HG03432 (cell line): ENCODE measurements around the gene SLC5A10.
"Not testable (repeated sequence)": the region's sequence is repeated elsewhere in the genome, so short reads cannot be mapped to it uniquely, and the experiment has no call there.

ENCODE experiments used
- ATAC-seq: cut with Tn5 transposase; IDR thresholded peaks from one replicate; pipeline ENCODE4 v1.9.1; 2021; ENCODE audit warnings: mild to moderate bottlenecking, moderate library complexity; ENCODE audit not compliant: unreplicated experiment

Gene SLC5A10

DNA sequence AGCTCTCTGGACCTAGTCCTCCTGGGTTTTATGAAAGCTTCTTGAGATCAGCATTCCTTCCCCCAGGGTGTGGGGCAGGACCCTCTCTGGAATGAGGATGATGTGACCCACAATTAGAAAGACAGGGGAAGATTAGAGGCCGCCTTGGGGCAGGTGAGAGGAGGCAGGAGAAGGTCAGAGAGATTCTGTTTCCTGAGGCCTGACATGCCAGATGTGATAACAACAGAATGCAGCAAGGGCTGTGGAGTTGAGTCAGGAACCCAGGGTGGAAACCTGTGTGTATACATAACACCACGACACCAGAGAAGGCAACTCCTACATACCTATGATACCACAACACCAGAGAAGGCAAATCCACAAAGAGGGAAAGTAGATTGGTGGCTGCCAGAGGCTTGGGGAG lies 5.4 kb upstream of the SLC5A10 start:
- ATAC-seq: no peak

DNA sequence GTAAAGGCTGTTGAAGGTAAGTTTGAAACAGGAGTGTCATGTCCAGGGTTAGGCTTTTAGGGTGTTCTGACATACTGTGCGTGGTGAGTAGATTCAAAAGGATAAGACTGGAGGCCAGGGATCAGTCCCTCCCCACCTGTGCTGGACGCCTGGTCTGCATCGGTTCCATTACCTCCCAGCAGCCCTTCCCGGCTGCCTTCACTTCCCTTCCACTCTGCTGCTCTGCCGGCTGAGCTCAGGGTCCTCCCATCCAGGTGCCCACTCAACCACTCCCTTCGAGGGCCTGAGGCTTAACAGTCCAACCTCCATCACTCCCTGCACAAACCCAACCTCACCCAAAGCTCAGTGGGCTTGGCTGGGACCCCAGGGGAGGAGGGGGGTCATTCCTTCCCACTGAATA lies 4.1 kb upstream of the SLC5A10 start:
- ATAC-seq: no peak

DNA sequence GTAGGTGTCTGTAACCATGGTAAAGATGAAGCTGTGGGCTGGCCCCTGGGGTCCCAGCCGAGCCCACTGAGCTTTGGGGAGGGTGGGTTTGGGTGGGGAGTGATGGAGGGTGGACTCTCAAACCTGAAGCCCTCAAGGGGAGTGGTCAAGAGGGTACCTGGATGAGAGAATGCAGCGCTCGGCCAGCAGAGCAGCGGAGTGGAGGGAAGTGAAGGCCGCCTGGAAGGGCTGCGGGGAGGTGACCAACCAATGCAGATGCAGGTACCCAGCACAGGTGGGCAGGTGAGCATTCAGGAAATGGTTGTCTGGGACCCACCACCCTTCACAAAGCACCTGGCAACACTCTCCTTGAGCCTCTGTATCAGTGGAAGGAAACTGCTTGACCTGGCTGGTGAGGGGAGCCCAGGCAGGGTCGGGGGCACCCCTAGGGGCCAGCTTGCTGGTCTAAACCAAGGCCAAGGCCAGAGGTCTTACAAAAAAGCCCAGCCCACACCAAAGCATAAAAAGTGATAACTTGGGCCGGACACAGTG lies 3.4 kb upstream of the SLC5A10 start:
- ATAC-seq: no peak

DNA sequence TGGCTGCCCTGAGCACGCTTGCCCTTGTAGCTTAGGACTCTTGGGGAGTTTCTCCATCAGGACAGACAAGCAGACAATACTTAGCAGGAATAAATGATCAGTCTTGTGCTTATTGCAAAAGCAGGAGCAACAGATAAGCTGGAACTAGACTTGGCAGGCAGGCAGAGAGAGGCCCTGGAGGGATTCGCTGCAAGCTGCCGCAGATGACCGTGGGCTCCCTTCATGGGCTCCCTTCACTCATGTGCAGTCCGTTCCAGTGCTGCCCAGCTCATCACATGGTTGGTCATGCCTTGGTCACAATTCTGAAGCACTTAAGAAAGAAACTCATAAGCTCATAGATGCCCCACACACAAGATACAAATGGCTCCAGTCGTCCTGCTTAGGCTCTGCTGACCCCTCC lies 2.4 kb upstream of the SLC5A10 start:
- ATAC-seq: no peak

DNA sequence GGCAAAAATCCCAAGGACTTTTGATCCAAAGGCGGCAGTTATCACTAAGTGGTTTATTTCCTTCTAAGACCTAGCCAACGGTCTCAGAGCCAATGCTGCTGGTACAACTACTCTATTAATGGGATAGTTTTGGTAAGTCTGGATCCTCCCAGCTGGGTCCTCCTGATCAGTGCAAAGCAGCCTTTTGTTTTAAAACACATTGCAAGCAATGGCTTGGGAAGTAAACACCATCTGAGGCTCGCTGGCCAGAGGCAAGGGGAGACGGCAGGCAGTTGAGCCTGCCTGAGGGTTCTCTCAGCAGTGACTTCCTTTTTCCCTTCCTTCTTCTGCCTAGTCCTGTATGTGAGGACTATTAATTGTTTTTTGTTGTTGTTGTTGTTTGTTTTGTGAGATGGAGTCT lies 1.6 kb upstream of the SLC5A10 start:
- ATAC-seq: no peak

DNA sequence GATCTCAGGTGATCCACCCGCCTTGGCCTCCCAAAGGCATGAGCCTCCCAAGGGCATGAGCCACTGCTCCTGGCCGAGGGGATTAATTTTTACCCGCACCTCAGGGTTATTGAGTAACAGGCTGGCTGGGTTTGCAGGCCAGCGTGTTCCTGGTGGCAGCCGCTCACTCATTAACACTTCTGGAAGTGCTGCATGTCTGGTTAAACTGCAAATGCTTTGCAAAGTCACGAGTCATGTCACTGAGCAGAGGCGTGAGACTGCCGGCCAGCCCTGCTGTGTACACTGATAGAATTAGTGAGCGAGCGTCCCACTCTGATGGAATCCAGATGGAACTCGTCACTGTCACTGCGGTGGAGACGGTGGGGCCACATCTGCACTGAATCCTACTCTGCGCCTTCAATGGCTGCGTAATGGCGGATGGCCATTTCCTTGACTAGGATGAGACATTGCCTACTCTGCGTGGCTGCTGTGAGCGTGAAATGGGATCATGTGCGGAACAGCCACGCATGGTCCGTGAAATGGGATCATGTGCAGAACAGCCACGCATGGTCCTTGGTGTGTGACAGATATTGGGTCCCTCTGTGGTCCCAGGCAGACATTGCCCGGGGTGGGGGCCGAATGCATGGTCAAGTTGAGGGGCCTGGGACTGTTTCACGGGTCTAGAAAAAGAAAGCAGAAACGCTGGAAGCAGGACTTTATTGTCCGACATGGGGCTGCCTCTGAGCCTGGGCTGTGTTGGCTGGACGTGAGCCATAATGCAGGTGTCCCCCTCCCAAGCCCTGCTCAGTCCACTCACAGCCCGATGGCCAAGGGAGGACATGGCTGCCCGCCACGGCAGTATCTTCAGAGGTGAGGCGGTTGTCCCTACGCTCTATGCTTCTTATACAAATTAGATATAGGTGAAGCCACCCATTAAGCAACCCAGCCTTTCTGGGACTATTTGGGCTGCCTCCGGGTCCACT lies 740 bp upstream of the SLC5A10 start:
- no peak for ATAC-seq

DNA sequence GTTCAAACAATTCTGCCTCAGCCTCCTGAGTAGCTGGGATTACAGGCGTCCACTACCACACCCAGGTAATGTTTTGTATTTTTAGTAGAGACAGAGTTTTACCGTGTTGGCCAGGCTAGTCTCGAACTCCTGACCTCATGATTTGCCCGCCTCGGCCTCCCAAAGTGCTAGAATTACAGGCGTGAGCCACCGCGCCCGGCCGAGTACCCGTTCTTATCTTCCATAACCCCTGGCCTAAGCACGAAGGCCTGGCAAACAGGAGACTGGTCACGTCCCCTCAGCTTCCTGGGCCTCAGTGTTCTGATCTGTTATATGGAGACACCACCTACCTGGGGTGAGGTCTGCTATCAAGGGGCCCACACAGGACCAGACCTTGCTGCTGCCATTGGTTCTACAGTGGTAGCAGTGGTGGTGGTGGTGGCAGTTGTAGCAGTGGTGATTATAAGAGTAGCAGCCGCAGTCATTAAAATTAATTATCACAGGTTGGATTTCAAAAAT lies 1.3 kb downstream of the SLC5A10 start:
- ATAC-seq: no peak

DNA sequence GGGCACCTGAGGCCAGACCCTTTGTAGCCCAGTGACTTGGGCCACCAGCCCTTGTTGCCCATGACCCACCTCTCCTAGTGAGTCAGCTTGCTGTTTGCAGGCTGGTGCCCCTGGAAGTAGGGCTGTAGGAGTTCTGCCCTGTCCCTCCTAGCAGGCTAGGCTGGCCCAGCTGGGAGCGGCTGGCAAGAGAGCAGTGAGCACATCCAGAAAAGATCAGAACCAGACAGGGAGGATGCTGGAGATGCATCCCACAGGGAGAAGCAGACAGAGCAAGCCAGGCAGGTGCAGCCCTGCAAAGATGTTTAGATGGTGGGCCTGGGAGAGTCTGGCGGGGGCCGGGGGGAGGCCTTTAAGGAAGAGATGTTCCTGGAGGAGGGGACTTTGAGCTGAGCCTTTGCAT lies 2.4 kb downstream of the SLC5A10 start:
- no peak for ATAC-seq

DNA sequence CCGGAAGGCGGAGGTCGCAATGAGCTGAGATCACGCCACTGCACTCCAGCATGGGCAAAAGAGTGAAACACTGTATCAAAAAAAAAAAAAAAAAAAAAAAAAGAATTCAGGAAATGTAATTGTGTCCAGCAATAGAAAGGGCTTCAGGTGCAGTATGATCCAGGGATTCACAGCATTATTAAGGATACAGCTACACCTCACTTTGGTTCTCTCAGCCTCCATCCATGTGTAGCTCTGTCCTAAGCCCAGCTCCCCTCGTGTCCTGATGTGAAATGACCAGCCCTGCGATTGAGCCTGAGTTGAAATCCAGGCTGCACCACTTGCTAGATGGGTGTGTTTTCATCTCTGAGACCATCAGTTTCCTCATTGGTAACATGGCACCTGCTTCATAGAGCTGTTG lies 3.0 kb downstream of the SLC5A10 start:
- no peak for ATAC-seq

DNA sequence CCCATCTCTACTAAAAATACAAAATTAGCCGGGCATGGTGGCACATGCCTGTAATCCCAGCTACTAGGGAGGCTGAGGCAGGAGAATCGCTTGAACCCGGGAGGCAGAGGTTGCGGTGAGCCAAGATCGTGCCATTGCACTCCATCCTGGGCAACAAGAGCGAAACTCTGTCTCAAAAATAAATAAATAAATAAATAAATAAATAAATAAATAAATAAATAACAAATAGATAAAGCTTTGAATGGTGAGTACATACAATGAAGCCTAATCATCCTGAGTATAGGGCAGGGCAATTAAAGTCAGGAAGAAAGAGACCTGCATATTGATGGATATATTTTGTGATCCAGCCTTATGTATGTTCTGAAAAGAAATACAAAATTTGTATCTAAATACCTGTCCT lies 4.1 kb downstream of the SLC5A10 start:
- ATAC-seq: not testable (repeated sequence)

DNA sequence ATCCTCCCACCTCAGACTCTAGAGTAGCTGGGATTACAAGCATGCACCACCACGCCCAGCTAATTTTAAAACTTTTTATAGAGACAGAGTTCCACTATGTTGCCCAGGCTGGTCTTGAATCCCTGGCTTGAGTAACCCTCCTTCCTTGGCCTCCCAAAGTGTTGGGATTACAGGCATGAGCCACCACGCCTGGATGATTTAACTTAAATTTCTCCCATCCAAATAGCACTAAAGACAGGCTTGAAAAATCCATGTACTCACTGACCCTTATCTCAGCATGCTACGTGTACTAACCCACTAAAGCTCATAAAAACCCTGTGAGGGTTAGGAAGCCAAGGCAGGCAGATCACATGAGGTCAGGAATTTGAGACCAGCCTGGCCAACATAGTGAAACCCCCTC lies 4.6 kb downstream of the SLC5A10 start:
- no peak for ATAC-seq

DNA sequence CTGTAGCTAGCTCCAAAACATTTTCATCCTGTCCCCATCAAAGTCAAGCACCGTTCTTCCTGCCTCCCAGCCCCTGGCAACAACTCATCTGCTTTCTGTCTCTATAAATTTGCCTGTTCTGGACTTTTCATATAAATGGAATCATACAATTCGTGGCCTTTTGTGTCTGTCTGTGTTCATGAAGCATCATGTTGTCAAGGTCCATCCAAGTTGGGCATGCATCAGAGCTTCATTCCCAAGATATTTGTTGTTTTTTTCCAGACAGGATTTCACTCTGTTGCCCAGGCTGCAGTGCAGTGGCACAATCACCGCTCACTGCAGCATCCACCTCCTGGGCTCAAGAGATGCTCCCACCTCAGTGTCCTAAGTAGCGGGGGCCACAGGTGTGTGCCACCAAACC lies 5.9 kb downstream of the SLC5A10 start:
- no peak for ATAC-seq

DNA sequence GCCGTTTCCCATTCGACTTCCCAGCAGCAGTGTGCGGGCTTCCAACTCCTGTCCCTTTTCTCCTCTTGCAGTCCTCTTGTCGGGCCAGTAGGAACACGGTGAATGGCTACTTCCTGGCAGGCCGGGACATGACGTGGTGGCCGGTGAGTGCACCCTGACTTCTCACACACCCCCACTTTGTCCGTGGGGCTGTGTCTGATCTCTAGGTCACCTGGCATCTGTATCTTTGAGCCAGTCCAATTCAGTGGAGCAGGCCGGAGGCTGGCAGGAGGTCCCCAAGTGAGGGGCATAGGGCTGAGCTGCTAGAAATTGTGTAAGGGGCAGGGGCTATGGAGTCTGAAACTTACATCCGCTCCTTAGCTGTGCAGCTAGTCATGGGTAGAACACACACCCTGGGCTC lies 6.6 kb downstream of the SLC5A10 start:
- no peak for ATAC-seq

DNA sequence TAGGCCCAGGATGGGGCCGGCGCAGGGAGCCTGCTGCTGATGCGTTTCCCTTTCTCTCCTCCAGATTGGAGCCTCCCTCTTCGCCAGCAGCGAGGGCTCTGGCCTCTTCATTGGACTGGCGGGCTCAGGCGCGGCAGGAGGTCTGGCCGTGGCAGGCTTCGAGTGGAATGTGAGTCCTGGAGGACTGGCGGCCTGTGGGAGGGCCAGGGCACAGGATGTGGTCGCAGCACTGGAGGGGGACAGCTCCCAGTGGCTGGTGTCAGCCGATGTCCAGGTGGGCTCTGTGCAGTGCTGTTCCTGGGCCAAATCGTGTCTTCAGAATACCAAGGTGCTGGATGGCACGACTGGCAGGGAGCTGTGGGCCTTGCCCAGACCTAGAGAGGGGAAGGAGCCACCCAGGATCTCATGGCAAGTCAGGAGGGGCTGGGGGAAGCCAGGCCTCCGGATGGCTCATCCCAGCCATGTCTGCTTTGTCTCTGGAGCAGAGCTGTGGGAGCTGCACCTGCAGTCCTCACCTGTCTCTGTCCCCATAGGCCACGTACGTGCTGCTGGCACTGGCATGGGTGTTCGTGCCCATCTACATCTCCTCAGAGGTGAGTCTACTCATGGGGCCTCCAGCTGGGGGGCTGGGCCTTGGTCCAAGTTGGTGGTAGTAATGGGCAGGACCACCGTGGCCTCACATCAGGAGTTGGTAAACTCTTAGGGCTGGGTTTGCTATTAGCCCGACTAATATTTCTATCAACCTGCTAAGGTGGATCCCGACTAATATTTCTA lies 7.3 kb downstream of the SLC5A10 start:
- ATAC-seq: no peak

DNA sequence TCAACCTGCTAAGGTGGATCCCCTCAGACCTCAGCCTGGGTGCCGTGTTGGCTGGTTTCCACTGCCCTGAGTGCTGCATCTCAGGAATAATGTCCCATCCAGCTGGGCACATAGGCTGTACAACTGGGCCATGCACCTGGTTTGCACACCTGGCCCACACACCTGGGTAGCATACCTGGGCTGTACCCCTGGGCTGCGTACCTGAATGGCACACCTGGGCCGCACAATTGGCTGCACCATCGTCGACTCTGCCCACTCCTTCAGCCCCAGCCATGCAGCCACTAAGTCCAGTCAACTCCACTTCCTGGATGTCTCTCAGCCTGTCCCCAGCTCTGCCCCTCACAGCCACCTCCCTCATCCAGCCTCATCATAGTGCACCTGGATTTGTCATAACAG lies 7.9 kb downstream of the SLC5A10 start:
- no peak for ATAC-seq

DNA sequence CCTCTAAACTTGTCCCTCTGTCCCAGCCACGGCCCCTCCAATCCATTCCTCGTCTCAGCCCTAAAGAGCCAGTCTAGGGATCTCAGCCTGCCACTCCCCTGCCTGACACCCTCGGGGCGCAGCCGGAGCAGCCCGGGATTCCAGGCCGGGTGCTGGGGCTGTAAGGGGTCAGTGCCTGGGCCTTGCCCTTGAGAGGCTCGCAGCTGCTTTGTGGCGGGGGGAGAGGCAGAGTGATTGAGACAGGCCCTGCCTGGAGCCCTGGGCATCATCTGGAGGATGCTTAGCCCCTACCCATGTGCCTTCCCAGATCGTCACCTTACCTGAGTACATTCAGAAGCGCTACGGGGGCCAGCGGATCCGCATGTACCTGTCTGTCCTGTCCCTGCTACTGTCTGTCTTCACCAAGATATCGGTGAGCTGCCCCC lies 8.3 kb downstream of the SLC5A10 start:
- ATAC-seq: no peak

DNA sequence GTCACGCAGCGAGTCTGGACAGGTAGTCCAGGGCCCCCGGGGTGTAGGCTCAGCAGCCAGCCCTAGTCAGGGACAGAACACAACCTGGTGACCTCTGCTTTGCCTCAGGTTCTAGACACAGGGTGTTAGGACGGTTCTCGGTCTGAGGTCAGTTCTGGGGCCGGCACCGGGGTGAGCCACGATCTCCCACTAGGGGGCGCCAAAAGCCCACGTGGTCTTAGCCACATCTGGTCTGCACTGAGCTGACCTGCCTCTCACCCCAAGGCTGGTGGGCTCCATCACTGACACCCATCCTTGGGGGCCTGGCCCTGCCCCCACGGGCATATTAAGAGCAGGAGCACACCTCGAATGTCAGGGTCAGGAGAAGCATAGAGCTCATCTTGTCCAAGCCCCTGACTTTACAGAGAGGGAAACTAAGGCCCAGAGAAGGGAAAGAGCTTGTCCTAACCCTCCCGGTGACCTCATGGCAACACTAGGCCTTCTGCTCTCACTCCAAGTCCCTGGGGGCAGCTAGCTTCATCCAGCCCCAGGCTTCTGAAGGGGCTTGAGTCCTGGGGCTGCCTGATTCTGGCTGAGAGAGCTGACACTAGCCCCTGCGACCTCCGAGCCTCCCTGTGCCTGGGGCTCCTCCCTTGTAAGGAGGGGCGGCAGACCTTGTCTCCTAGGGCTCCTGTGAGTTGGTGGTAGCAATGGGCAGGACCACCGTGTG lies 9.0 kb downstream of the SLC5A10 start:
- ATAC-seq: peak; percentile 60

DNA sequence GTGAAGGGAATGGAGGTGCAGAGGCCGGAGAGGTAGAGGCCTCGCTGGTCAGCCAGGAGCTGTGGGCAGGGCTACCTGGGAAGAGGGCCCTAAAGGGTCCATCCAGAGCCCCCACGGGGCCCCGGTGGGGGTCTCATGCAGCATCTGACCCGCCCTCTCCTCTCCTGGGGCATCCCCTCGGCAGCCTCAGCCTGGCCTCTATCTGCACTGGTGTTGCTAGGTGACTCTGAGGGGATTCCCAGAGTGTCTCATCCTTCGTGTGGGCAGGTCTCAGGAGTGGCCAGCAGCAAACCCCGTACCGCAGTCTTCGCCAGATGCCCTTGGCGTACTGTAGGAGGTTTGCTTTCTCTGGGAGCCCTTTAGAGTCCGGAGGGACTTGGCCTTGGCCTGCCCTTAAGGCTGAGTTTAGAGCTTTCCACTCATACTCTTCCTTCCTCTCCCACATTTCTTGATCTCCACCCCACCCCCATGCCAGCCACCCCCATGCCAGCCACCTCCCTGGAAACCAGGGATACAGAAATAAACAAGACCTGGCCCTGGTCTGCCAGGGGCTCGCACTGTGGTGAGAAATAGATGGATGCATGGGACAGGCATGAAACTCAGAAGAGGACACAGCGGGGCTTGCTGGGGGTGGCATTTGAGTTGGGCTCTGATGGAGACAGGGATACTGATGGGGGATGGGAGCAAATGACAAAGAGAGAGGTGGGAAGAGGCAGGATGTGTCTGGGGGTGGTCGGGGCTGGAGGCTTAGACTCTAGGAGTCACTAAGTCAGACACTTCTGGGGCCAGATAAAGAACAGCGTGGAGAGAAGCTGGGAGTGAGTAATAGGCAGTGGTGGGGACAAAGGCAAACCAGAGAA lies 9.9 kb downstream of the SLC5A10 start:
- ATAC-seq: no peak

DNA sequence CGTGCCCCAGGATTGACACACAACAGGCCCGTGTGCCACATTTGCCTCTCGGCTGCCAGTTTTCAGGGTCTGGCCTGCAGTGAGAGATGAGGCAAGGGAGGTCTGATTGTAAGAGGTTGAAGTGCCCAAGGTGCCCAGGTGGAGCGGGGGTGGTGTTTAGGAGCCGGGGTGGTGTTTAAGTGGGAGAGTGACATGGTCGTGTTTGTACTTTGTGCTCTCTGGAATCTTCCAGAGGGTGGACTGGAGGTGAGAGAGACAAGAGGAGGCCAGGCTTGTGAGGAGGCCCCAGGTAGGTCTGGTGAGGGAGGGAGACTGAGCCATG lies 10.5 kb downstream of the SLC5A10 start:
- ATAC-seq: no peak
